GM19099 (cell line): Measurements from ENCODE around the gene CS.

ENCODE experiments used
- POLR2A ChIP-seq: IDR thresholded peaks from 3 replicates; pipeline ENCODE4 v1.6.1; 2011; ENCODE audit warnings: low read depth; ENCODE audit not compliant: insufficient read length; ENCODE audit errors: extremely low read depth

Gene CS

DNA sequence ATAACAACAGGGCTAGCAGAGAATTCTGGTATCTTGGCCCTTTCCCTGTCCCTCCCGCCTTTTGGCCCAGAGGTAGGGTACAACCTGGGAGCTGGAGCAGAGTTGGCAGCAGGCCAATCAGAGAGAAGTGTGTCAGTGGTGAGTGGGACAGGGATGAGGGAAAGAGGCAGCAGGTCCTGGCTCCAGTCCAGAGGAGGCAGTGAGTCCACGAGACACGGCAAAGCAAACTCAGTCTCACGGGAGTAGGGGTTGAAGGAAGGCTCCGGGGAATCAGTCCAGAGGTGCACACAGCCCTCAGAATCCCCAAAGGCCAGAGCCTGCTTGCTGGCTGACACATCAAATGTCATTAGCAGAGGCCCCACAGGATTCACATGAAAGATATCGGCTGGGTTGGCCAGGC, 26.4 kb upstream of the CS start:
- no peak for TF ChIP-seq POLR2A

DNA sequence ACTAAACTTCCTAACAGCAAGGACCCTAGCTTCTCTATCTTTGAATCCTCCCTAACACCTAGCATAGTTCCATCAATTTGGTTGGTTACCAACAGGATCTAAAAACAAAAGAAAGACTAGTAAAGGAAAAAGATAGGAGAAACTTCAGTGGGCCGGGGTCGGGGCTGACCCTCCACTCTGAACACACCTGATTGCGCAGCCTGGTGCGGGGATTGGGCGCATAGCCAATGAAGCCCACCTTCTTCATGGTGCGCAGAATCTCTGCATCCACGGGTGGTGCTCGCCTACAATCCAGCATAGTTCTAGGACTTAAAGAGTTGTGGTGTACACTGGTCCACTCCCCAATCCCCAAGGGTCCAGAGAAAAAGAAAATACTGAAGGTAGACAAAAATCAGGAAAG, 26.0 kb upstream of the CS start:
- no peak for TF ChIP-seq POLR2A

DNA sequence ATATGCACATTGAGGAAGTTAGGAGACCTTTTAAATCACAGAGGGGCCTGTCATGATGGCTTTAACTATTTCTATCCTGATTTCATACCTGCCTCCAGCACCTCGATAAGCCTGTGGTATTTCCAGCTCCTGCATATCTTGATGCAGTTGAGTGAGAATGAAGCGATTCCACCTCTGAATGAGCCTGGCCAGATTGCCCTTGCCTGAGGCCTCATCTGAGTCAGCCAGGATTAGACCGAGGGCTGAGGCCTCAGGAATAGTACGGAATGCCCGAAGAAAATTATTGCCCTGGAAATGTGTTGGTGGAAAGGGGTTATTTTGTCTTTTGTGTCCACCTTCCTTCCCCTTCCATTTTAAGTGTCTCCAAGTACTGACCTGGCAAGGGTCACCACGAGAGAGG, 24.1 kb upstream of the CS start:
- TF ChIP-seq POLR2A = no peak

DNA sequence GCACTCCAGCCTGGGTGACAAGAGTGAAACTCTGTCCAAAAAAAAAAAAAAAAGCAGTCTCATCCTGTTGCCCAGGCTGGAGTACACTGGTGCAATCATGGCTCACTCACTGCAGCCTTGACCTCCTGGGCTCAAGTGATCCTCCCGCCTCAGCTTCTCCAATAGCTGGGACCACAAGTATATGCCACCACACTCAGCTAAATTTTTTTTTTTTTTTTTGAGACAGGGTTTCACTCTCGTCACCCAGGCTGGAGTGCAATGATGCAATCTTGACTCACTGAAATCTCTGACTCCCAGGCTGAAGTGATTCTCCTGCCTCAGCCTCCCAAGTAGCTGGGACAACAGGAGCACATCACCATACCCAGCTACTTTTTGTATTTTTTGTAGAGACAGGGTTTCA, 20.9 kb upstream of the CS start:
- no peak for TF ChIP-seq POLR2A

DNA sequence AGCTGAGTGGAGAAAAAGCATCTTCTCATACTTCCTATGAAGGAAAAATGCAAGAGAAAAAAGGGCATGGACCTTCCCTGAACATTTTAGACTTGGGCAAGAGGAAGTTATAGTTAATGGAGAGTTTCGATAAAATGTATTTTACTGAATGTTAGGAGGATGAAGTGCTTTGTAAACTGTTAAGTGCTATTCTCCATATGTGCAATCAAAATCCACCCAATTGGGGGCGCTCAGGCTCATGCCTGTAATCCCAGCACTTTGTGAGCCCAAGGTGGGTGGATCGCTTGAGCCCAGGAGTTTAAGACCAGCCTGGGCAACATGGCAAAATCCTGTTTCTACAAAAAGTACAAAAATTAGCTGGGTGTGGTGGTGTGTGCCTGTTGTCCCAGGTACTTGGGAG, 17.5 kb upstream of the CS start:
- TF ChIP-seq POLR2A = no peak

DNA sequence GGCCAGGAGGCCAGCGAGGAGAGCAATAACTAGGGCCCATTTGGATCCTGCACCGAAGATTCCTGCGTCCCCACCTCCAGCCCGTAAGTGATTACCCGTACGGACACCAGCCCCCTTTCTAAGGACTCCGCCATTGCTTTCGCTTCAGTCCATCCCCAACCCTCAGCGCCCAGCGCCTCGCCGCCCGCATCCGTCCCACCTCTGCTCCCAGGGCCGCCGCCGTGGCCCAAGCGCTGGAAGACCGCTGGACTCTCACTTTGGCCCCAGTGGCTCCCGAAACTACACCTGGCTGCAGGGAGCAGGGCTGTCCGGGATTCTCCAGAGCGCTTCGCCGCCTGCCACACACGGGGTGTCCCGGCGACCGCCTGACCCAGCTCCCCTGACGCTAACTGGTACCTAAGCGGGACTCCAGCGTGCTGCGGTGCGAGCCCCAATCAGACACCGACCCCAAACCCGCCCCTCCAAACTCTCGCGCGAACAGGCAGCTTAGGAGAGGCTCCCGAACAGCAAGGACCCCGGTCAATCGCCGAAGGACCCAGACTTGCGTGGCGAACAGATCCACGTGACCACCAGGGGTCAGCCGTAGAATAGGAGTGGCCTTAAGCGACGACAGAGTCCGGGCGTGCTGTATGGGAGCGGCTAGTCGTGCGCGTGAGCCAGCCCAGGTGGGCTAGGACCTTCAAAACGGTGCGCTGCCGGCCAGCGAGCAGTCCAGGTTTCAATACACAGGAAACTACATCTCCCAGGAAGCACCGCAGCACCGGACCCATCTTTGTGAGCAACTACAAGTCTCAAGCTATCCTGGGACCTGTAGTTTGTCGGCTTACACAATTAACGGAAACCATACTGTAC, 15.7 kb upstream of the CS start, which contains the start of gene CNPY2:
Gene CNPY2 (minus strand): TSS at position 367 of the 852 bp plus-strand sequence. CDS start 771 bp downstream, outside the sequence.
- TF ChIP-seq POLR2A = peak; percentile 89

DNA sequence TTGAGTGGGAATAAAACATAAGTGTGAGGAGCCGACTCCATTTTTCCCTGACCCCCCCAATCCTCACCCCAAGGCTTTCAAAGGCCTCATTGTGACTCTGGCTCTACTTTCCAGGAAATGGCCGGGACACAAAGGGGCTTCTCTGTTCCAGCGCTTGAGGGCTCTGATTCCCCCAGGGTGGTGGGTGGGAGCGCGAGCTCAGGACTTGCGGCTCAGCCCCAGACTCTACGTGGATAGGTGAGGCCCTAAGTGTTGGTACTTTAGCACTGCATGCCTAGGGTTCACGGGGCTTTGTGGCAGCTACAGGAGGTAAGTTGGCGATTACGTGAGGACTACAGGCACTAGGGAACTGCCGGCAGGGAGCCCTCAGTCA, 15.1 kb upstream of the CS start:
- no peak for TF ChIP-seq POLR2A

DNA sequence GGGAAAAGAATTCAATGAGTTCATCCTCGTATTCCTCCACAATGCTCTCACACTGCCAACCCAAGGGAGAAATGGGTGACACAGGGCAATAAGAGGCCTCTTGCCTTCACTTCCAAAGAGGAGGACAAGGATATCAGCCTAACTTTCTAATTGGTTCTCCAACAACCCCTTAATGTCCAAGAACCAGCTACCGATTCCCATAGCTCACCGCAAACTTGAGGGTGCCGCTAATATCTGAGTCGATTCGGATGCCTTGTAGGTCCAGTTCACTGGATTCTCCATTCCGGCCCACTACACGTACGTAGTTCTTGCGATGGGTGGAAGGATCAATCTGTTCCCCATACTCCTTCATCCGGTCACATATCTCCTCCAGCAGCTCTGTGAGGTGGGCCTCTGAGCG, 10.9 kb upstream of the CS start:
- TF ChIP-seq POLR2A = no peak

DNA sequence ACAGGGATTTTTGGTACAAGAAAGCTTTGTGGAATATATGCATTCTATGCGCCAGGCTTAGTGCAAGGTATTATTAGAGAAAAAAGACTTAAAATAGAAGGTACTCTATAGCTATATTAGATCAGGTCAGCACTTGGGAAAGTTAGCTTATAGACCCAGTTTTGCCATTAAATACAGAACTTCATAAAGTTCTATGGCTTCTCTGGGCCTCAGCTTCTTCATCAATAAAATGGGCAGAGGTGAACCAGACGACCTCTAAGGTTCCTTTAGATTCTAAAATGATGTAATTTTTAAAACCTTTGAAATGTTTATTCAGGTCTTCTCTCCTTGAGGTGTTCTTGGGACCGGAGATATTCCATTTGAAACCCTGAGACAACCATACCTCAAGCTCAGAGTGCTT, 8.6 kb upstream of the CS start:
- no peak for TF ChIP-seq POLR2A

DNA sequence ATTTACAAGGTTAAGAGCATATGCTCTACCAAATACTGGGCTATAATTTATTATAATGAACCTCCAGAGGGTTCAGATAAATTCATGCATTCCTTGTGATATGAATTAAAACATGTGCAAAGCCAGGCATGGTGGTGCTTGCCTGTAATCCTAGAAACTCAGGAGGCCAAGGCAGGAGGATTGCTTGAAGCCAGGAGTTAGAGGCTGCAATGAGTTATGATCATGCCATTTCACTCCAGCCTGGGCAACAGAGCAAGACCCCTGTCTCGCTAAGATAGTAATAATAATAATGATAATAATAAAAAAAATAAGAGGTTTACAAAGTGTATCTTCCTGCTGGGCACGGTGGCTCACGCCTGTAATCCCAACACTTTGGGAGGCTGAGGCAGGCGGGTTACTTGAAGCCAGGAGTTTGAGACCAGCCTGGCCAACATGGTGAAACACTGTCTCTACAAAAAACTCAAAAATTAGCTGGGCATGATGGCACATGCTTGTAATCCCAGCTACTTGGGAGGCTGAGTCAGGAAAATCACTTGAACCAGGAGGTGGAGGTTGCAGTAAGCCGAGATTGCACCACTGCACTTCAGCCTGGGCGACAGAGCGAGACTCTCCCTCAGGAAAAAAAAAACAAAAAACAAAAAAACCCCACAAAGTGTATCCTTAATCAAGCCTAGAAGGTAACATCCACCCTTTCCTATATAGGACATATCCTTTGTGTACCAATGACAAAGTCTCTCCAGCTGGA, 7.3 kb upstream of the CS start:
- no peak for TF ChIP-seq POLR2A

DNA sequence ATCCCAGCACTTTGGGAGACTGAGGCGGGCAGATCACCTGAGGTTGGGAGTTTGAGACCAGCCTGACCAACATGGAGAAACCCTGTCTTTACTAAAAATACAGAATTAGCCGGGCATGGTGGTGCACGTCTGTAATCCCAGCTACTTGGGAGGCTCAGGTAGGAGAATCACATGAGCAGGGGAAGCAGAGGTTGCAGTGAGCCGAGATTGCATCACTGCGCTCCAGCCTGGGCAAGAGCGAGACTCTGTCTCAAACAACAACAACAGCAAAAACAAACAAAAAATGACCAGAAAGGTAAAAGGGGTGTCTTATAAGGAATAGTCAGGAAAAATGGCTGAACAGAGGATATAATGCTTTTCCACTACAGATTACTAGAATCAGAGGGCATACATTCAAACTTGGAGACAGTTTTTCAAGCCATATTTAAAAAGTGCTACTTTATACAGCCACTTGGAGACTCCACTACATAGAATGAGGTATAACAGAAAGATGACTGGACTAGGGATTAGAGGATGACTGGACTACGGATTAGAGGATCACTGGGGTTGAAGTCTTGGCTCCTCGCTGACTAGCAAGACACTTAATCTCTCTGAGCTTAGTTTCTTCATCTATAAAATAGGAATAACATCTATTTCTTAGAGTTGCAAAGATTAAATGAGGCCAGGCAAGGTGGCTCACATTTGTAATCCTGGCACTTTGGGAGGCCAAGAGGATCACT, 4.9 kb upstream of the CS start:
- TF ChIP-seq POLR2A = no peak

DNA sequence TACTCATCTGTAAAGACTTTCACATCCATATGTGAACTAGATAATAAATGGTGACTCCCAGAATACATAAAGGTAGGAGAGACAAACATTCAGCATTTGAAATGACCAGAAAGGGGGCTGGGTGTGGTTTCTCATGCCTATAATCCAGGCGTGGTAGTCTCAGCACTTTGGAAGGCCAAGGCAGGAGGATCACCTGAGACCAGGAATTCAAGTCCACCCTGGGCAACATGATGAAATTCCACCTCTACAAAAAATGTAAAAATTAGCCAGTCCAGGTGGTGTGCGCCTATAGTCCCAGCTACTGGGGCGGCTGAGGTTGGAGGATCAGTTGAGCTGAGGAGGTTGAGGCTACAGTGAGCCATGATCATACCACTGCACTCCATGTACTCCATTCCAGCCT, 4.1 kb upstream of the CS start:
- no peak for TF ChIP-seq POLR2A

DNA sequence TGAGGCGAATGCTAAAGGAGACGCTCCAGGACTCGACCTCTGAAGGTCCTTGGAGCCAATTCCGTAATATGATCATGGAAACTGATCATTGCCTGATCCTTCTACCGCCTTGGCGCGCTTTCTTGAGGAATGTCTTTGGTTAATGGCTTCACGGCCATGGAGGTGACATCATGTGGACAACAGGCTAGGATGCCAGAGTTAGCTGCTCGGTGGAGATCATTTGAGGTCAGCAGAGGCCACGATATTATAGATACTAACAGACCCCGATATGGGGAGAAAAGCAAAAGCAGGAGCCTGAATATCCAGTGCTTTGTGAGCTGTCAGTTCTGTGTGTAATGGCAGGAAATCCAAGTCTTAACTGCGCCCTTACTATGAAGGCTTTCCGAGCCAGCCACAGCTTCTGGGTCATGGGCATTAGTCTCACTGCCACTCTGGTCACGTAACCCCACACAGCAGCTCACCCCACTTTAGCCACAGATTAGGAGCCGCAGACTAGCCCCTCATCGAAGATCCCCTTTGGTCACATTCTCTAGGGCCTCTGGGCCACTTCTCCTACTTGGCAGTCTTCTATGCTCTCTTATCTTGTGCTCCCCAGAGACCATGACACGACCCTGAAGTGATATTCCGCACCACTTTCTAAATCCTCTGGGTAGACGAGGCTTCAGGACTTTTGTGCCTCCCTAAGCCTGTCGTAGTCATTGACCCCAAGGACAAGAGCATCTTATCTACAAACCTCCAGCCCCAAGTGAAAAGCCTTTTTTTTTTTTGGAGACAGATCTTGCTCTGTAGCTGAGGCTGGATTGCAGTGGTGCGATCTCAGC, 724 bp upstream of the CS start:
- TF ChIP-seq POLR2A = no peak

DNA sequence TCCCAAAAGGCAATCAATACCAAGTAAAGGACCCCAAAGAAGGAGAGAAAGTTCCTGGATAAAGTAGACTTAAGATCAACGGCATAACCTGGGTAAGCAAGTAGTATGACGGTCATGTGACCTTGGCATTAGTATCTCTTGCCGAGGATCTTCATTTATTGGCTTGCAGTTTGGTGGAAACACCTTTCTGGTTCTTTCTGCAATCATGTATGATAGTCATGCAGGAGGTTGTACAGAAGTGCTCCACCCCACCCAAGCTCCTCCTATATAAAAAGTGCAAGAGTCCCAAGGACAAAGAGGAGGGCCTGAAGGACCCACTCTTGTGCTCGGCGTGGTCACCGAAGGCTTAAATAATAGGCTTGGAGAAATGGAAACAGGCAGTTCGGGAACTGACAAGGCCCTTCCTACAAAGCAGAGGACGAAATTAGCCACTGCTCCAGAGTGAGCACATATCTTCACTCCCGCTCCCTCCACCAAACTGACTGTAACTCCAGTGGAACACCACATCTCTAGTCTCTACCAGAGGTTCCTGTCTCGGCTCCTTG, 750 bp downstream of the CS start:
- no peak for TF ChIP-seq POLR2A

DNA sequence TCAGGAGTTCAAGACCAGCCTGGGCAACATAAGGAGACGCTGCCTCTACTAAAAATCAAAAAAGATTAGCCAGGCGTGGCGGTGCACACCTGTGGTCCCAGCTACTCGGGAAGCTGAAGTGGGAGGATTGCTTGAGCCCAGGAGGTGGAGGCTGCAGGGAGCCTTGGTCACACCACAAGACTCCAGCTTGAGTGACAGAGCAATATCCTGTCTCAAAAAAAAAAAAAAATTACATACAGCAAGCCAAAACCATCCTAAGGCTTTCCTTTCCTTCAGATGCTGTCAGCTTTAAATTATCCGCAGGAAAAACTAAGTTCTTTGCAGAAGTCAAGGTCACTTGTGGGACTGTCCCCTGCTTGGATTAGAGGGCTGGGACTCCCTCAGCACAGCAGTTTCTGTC, 1.3 kb downstream of the CS start:
- TF ChIP-seq POLR2A = no peak

DNA sequence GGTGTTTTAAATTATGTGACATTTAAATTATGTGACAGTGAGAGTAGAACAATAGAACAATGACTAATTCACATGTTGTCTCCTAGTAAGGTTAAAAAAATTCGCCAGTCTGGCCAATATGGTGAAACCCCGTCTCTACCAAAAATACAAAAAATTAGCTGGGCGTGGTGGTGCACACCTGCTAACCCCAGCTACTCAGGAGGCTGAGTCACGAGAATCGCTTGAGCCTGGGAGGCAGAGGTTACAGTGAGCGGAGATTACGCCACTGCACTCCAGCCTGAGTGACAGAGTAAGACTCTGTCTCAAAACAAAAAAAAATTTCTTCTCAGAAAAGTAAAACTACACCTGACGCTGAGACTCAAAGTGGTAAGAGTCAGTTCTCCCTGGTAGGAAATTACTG, 2.7 kb downstream of the CS start:
- no peak for TF ChIP-seq POLR2A
